NCI-H1417 treated with DMSO at 0.1 percent for 48 hours (cell line): ENCODE measurements around the gene CDH13.

Experiments
- DNase-seq: peaks from one replicate; lab custom pipeline; 2025; lab: John Stamatoyannopoulos, UW

Gene CDH13

GRCh38 chr16:82652826-82653225, 26.1 kb downstream of the CDH13 start:
- DNase-seq = no peak

DNA sequence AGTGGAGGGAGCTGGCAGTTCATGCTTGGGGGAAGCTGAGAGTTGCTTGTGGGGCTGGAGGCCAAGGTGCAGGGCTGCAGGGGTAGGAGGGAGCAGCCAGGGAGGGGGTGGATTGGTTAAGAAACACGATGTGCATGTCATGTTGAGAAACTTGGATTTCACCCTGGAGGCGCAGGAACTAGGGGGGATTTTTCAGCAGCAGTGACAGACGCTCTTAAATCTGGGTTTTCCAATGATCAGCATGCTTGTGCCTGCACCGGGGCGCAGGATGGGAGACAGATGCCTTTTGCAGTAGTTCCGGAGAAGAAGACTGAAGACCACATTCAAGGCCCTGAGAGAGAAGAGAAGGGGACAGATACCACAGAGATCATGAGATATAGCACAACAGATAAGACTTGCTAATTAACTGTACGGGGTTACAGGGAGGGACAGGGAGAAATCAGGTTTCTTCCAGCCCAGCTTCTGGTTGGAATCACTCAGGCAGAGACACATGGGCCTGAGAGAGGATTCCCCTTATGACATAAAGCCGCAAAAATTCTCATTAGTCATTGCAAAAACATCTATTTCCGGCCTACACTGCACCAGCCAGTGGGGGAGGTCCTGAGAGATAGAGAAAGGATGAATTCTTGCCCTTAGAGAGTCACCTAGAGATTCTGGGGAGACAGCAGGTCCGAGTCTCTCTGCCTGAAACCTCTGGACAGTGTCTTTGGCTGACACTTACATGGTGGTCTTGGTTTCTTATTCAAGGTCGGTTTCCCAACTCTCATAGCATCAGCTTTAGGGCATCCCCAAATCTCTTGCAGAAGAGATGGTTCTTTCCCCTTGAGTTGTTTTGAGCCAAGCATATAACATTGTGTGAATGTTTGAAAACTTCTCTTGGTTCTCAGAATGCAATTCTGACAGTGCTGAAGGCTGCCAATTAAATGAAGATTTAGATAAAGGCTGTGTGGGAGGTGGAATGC, 27.1 kb downstream of the CDH13 start:
- no peak for DNase-seq

- no peak for DNase-seq
These were observed 28.4 kb downstream of the CDH13 start for GRCh38 chr16:82655072-82655714.

DNA sequence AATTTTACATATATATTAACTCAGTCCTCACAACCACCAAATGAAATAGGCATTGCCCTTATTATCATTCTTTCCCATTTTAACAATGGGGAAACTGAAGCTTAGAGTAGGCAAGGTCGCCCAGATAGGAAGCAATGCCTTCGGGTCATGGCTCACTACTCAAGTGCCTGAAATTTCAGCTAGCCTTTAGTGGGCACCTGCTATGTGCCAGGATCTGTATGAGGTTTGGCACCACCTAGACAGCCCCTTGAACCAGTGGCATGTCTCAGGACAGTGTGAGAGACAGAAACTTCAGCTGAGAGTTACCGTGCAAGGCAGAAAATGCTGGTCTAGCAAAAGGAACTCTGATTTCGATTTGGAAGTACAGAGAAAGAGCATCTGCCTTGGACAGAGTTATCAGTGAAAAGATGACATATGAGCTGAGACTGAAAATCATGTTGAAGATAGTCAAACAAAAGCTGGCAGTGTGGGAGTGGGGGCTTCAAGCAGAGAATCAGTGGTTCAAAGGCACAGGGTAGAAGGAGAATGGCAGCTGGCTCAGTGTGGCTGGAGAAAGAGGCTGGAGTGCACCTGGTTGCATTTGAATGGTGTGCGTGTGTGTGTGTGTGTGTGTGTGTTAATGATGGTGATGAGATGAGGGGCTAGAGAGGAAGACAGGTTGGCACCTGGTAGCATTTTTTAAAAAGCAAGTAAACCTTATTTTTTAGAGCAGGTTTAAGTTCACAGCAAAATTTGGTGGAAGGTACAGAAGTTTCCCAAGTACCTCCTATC, 29.1 kb downstream of the CDH13 start:
- no peak for DNase-seq

DNA sequence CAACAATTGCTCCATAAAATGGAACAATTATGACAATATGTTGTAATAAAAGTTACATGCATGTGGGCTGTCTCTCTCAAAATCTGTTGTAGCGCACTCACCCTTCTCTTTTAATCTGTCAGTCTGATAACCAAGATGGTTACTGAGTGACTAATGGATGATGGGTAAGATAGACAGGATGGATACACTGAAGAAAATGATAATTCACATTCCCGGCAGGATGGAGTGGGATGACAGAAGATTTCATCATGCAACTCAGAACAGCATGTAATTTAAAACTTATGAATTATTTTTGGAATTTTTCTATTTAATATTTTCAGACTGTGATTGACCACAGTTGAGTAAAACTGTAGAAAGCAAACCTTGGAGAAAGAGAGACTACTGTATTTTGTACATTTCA, 30.5 kb downstream of the CDH13 start:
- no peak for DNase-seq

DNA sequence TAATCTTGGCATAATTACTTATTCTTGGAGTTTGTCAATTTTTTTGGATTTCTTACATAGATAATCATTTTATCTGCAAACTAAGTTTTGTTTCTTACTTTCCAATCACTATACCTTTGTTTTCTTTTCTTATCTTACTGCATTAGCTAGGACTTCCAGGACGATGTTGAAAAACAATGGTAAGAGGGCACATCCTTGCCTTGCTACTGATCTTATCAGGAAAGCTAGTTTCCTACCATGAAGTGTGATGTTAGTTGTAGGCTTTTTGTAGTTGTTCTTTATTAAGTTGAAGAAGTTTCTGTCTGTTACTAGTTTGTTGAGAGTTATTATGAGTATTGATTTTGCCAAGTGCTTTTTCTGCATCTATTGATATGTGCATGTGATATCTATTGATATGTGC, 31.0 kb downstream of the CDH13 start:
- no peak for DNase-seq

GRCh38 chr16:82658796-82659195, 32.0 kb downstream of the CDH13 start:
- DNase-seq = no peak

- no peak for DNase-seq
These were observed 33.4 kb downstream of the CDH13 start for GRCh38 chr16:82660075-82660645.

DNA sequence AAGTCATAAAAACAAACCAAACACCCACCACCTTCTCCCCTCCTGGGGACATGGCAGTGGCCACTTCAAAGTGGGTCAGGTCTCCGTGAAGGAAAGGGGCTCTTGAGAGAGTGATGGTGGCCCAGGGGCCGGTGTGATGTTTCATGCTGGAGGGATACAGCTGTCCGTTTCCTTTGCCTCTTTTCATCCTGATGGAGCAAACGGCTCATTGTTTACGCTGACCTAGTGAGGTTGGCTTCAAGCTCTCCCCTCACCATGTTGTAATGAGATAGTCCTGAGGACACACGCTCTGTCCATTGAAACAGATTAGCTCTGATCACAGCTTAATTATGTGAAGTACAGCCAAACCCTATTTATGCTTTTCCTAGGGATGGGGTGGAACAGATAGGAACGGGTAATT, 34.2 kb downstream of the CDH13 start:
- DNase-seq = no peak

GRCh38 chr16:82664181-82664580, 37.4 kb downstream of the CDH13 start:
- DNase-seq = no peak

- no peak for DNase-seq
These were observed 38.3 kb downstream of the CDH13 start for GRCh38 chr16:82665025-82665424.

- DNase-seq = no peak
These were observed 40.7 kb downstream of the CDH13 start for GRCh38 chr16:82667437-82667836.

GRCh38 chr16:82668094-82668493, 41.3 kb downstream of the CDH13 start:
- no peak for DNase-seq

GRCh38 chr16:82671741-82672140, 45.0 kb downstream of the CDH13 start:
- DNase-seq = no peak

DNA sequence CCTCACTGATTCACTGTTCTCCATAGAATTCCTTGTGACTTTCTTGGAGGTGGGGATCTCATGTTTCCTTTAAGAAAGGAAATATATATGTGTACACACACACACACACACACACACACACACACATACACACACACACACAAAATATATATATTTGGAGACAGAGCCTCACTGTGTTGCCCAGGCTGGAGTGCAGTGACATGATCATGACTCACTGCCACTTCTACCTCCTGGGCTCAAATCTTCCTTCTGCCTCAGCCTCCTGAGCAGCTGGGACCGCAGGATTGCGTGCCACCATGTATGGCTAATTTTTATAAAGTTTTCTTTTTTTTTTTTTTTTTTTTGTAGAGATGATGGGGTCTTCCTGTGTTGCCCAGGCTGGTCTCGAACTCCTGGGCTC, 45.9 kb downstream of the CDH13 start:
- no peak for DNase-seq

- DNase-seq = no peak
These were observed 48.5 kb downstream of the CDH13 start for GRCh38 chr16:82675300-82675699.

DNA sequence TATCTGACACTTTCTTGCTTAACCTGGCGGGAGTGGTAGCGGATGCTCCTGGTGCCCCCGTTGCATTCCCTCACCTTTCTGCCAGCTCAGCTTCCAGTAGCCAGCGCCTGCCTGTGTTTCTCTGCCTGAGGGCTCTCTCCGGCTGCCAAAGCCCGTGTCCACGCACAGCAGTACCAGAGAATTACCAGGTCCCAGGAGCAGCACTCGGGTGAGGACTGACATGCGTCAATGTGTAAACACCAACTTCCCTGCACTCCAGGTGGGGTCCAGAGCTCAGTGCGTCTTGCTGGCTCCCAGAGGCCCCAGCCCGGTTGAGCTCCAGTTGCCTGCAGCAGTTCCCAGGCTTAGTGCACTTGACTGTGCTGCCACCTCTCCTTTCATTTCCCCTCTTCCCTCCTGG, 54.8 kb downstream of the CDH13 start:
- no peak for DNase-seq

DNA sequence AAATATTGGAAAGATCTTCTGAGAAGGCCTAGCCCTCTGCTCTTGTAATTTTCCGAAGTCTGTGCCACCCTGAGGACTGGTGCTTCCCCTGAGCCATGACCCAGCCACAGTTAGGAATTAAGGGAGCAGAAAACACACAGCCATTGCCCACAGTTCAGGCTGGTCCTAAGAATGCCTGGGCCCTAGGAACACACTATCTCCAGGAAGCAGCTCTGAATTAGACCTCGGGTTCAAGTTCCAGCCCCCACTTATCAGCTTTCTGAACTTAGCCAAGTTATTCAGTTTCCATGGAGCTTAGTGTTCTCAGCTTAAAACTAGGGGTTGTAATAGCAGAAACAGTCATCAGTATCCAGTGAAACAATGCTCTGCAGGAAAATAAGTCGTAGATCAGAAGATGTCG, 56.0 kb downstream of the CDH13 start:
- DNase-seq = no peak

DNA sequence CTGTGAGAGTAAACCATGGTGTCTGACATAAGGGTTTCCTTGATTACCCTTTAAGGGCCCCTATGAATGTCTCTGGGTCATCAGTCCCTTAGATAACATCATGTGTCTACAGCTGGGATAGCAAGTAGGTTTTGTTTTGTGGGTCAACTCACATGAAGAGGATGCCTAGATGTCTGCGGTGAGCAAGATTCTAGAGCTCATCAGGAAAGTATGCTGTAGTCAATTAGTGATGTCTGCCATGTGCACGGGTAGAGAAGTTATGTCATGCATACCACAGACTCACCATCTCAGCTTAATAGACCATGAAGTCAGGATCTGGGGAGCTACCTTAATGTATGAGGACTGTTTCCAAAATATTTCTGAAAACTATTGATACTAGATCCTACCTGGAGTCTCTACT, 57.5 kb downstream of the CDH13 start:
- DNase-seq = no peak

GRCh38 chr16:82685526-82685925, 58.8 kb downstream of the CDH13 start:
- no peak for DNase-seq

GRCh38 chr16:82694239-82694874, 67.6 kb downstream of the CDH13 start:
- DNase-seq = no peak

- DNase-seq = no peak
These were observed 69.0 kb downstream of the CDH13 start for GRCh38 chr16:82695806-82696205.
